HEK293 (cell line): ENCODE data around the gene NOS1AP.

Source experiments
- CTCF ChIA-PET: fragments of 350-600 bp; formaldehyde crosslinking; extraction: SDS; loops from one replicate; lab custom pipeline; 2021; ENCODE audit warnings: antibody characterized with exemption; lab: Yijun Ruan, JAX
- POLR2A ChIA-PET: fragments of 300-600 bp; formaldehyde crosslinking; extraction: SDS; loops from one replicate; lab custom pipeline; 2020; ENCODE audit warnings: antibody characterized with exemption, inconsistent platforms; lab: Yijun Ruan, JAX
- H3K27ac ChIP-seq: fragments of 200-500 bp; sonication (Bioruptor generic); 2 replicates; pipeline ENCODE4 v1.5.1; 2014; ENCODE audit warnings: low read depth, low read length, control low read depth, inconsistent platforms; ENCODE audit errors: extremely low read depth
- H3K36me3 ChIP-seq, 2 experiments: fragments of 200-500 bp in 1 of 2; sonication (Bioruptor generic) in 1 of 2; 1 replicate in 1 of 2; 2 replicates in 1 of 2; pipeline ENCODE4 v1.5.1; 2014 to 2017; ENCODE audit warnings: inconsistent platforms in 2 of 2, low read length in 2 of 2; ENCODE audit not compliant: control insufficient read depth in 2 of 2, insufficient read depth in 1 of 2
- H3K4me1 ChIP-seq: fragments of 200-500 bp; sonication (Bioruptor generic); 2 replicates; pipeline ENCODE4 v1.5.1; 2014; ENCODE audit warnings: mild to moderate bottlenecking, low read length, inconsistent platforms; ENCODE audit not compliant: control insufficient read depth, insufficient read depth
- H3K4me3 ChIP-seq: 2 replicates; pipeline ENCODE4 v1.5.1; 2011; ENCODE audit warnings: low read depth, mild to moderate bottlenecking, control low read depth, low read length, moderate library complexity
- H3K9me3 ChIP-seq: fragments of 200-500 bp; sonication (Bioruptor generic); 2 replicates; pipeline ENCODE4 v1.5.1; 2014; ENCODE audit warnings: low read depth, low read length, inconsistent platforms; ENCODE audit not compliant: control insufficient read depth, insufficient read depth
- BCL6B ChIP-seq: fragments of 450-650 bp; formaldehyde crosslinking; IDR thresholded peaks from 2 replicates; pipeline ENCODE4 v1.5.1; 2017; ENCODE audit warnings: missing biosample characterization, missing genetic modification characterization
- GFI1B ChIP-seq: fragments of 450-650 bp; formaldehyde crosslinking; IDR thresholded peaks from 2 replicates; pipeline ENCODE4 v1.5.1; 2016; ENCODE audit warnings: missing biosample characterization, missing genetic modification characterization
- KLF17 ChIP-seq: fragments of 450-650 bp; formaldehyde crosslinking; IDR thresholded peaks from 2 replicates; pipeline ENCODE4 v1.5.1; 2016; ENCODE audit warnings: missing biosample characterization, missing genetic modification characterization
- MZF1 ChIP-seq: fragments of 450-650 bp; formaldehyde crosslinking; IDR thresholded peaks from 2 replicates; pipeline ENCODE4 v1.5.1; 2017; ENCODE audit warnings: missing biosample characterization, missing genetic modification characterization, borderline replicate concordance
- OSR2 ChIP-seq: fragments of 450-650 bp; formaldehyde crosslinking; IDR thresholded peaks from 2 replicates; pipeline ENCODE4 v1.5.1; 2016; ENCODE audit warnings: missing biosample characterization, missing genetic modification characterization
- PRDM1 ChIP-seq: fragments of 450-650 bp; formaldehyde crosslinking; IDR thresholded peaks from 2 replicates; pipeline ENCODE4; 2016; ENCODE audit warnings: missing biosample characterization, missing genetic modification characterization
- REST ChIP-seq: fragments of 450-650 bp; formaldehyde crosslinking; IDR thresholded peaks from 2 replicates; pipeline ENCODE4 v1.5.1; 2016; ENCODE audit warnings: missing biosample characterization, missing genetic modification characterization
- SCRT2 ChIP-seq: fragments of 450-650 bp; formaldehyde crosslinking; IDR thresholded peaks from 2 replicates; pipeline ENCODE4 v1.5.1; 2016; ENCODE audit warnings: missing biosample characterization, missing genetic modification characterization
- ZBTB48 ChIP-seq: fragments of 450-650 bp; formaldehyde crosslinking; IDR thresholded peaks from 2 replicates; pipeline ENCODE4 v1.5.1; 2016; ENCODE audit warnings: missing biosample characterization, missing genetic modification characterization
- ZFP41 ChIP-seq: fragments of 450-650 bp; formaldehyde crosslinking; IDR thresholded peaks from 2 replicates; pipeline ENCODE4 v1.5.1; 2016; ENCODE audit warnings: missing biosample characterization, missing genetic modification characterization, borderline replicate concordance
- ZNF211 ChIP-seq: fragments of 450-650 bp; formaldehyde crosslinking; IDR thresholded peaks from 2 replicates; pipeline ENCODE4 v1.5.1; 2016; ENCODE audit warnings: low read depth, missing biosample characterization, missing genetic modification characterization
- ZNF23 ChIP-seq: fragments of 450-650 bp; formaldehyde crosslinking; IDR thresholded peaks from 2 replicates; pipeline ENCODE4 v1.5.1; 2016; ENCODE audit warnings: missing biosample characterization, missing genetic modification characterization, borderline replicate concordance
- ZNF26 ChIP-seq: fragments of 450-650 bp; formaldehyde crosslinking; IDR thresholded peaks from 2 replicates; pipeline ENCODE4 v1.5.1; 2016; ENCODE audit warnings: missing biosample characterization, missing genetic modification characterization
- ZNF311 ChIP-seq: fragments of 450-650 bp; formaldehyde crosslinking; IDR thresholded peaks from 2 replicates; pipeline ENCODE4 v1.5.1; 2017; ENCODE audit warnings: missing biosample characterization, missing genetic modification characterization, borderline replicate concordance
- ZNF366 ChIP-seq: fragments of 450-650 bp; formaldehyde crosslinking; conservative IDR thresholded peaks from 2 replicates; pipeline ENCODE4 v1.5.1; 2016; ENCODE audit warnings: missing biosample characterization, missing genetic modification characterization
- ZNF433 ChIP-seq: fragments of 450-650 bp; formaldehyde crosslinking; IDR thresholded peaks from 2 replicates; pipeline ENCODE4 v1.5.1; 2016; ENCODE audit warnings: missing biosample characterization, missing genetic modification characterization, low read depth
- ZNF449 ChIP-seq: fragments of 450-650 bp; formaldehyde crosslinking; IDR thresholded peaks from 2 replicates; pipeline ENCODE4 v1.5.1; 2017; ENCODE audit warnings: missing biosample characterization, mild to moderate bottlenecking, missing genetic modification characterization, moderate library complexity
- ZNF473 ChIP-seq: fragments of 450-650 bp; formaldehyde crosslinking; IDR thresholded peaks from 2 replicates; pipeline ENCODE4 v1.5.1; 2017; ENCODE audit warnings: missing biosample characterization, missing genetic modification characterization
- ZNF558 ChIP-seq: fragments of 450-650 bp; formaldehyde crosslinking; IDR thresholded peaks from 2 replicates; pipeline ENCODE4 v1.5.1; 2016; ENCODE audit warnings: missing biosample characterization, missing genetic modification characterization
- ZNF560 ChIP-seq: fragments of 450-650 bp; formaldehyde crosslinking; IDR thresholded peaks from 2 replicates; pipeline ENCODE4 v1.5.1; 2017; ENCODE audit warnings: missing biosample characterization, missing genetic modification characterization, borderline replicate concordance
- ZNF585B ChIP-seq: fragments of 450-650 bp; formaldehyde crosslinking; IDR thresholded peaks from 2 replicates; pipeline ENCODE4 v1.5.1; 2016; ENCODE audit warnings: missing biosample characterization, missing genetic modification characterization
- ZNF600 ChIP-seq: fragments of 450-650 bp; formaldehyde crosslinking; IDR thresholded peaks from 2 replicates; pipeline ENCODE4 v1.5.1; 2016; ENCODE audit warnings: missing biosample characterization, missing genetic modification characterization
- ZNF704 ChIP-seq: fragments of 450-650 bp; formaldehyde crosslinking; IDR thresholded peaks from 2 replicates; pipeline ENCODE4 v1.5.1; 2016; ENCODE audit warnings: missing biosample characterization, missing genetic modification characterization

The NOS1AP gene

GRCh38 chr1:162168261-162168660 is 98.8 kb downstream of the NOS1AP start:
- POLR2A ChIA-PET, result no interaction called here
- CTCF ChIA-PET, result no interaction called here

GRCh38 chr1:162169031-162169790 is 99.7 kb downstream of the NOS1AP start:
- no peaks in the 10 kb centered on the region for H3K9me3 ChIP-seq
- POLR2A ChIA-PET, result no interaction called here
- no peaks in the 10 kb centered on the region for H3K36me3 ChIP-seq
- peaks cover 25% of the 10 kb centered on the region for H3K4me1 ChIP-seq
- no peak overlapping the region for H3K27ac ChIP-seq
- CTCF ChIA-PET, result no interaction called here
- H3K4me3 ChIP-seq, result no peak overlapping the region
- TF ChIP-seq ZNF704 (no peak), ZNF560 (tag by site-specific recombination) (no peak), GFI1B (tag by site-specific recombination) (no peak), OSR2 (tag by site-specific recombination) (peak; percentile 85), ZNF311 (tag by site-specific recombination) (no peak), MZF1 (tag by site-specific recombination) (peak; percentile 51; the same call in 1 of the 2 replicates), ZNF26 (tag by site-specific recombination) (no peak), ZNF558 (tag by site-specific recombination) (no peak), ZNF585B (tag by site-specific recombination) (no peak), ZNF366 (tag by site-specific recombination) (no peak), ZNF473 (no peak), ZFP41 (tag by site-specific recombination) (no peak), KLF17 (tag by site-specific recombination) (no peak), ZNF449 (tag by site-specific recombination) (no peak), ZNF433 (tag by site-specific recombination) (no peak), BCL6B (tag by site-specific recombination) (no peak)

More at GRCh38 chr1:162168261-162168660, 98.8 kb downstream of the NOS1AP start:
- peak; percentile 79 for TF ChIP-seq ZNF600 (tag by site-specific recombination)
- peak; percentile 59 for TF ChIP-seq ZBTB48 (tag by site-specific recombination)
- no peak for TF ChIP-seq ZNF23 (tag by site-specific recombination)
- no peak for TF ChIP-seq ZNF211
- no peak for TF ChIP-seq REST (tag by site-specific recombination)
- TF ChIP-seq PRDM1 (tag by site-specific recombination), result 0 out of 2 replicates have a peak, but pooled peaks have one; percentile 15
- peak; percentile 59 for TF ChIP-seq SCRT2 (tag by site-specific recombination)
- no peak for TF ChIP-seq ZNF433 (tag by site-specific recombination)
- no peaks in the 10 kb centered on the region for H3K36me3 ChIP-seq
- H3K4me3 ChIP-seq, result no peak overlapping the region
- no peak overlapping the region for H3K27ac ChIP-seq
- no peaks in the 10 kb centered on the region for H3K9me3 ChIP-seq
- H3K4me1 ChIP-seq, result peaks cover 28% of the 10 kb centered on the region
